ENCODE data around the gene OR2T6. TPM values are rescaled to one million over a fixed set of nuclear protein-coding genes. Genes with fewer than 3 reads are reported as not detected.

The OR2T6 gene
- not detected for total RNA-seq

- Mint-ChIP-seq H3K27ac (no peak within 1 kb of the TSS), H3K36me3 (ENCODE audit: low read depth) (no peaks in the 10 kb centered on the region), H3K4me1 (ENCODE audit: low read depth) (peaks cover 3% of the 10 kb centered on the region), H3K27me3 (no peaks in the 10 kb centered on the region), H3K4me3 (no peak within 1 kb of the TSS), H3K9me3 (no peaks in the 10 kb centered on the region)
- ATAC-seq, result no peak
- intact Hi-C loops (cut with micrococcal nuclease), result no loop called here
- DNase-seq, result no peak
- ChIA-PET POLR2A (no interaction called here), CTCF (no interaction called here)
- no peak for TF ChIP-seq CTCF (IDR thresholded peaks at IDR 0.05)
Measured at GRCh38 chr1:248375446-248375845, at the start of gene OR2T6. Gene OR2T6 (plus strand): TSS chr1:248375746. CDS start chr1:248387609, 11,863 bp downstream.

GRCh38 chr1:248343451-248343850, 32.1 kb upstream of the OR2T6 start:
- ChIA-PET POLR2A (no interaction called here), CTCF (no interaction called here)
- H3K36me3 Mint-ChIP-seq (ENCODE audit: low read depth), result no peaks in the 10 kb centered on the region
- intact Hi-C loops (cut with micrococcal nuclease), result no loop called here
- ATAC-seq, result no peak
- H3K4me3 Mint-ChIP-seq, result no peak overlapping the region
- H3K27ac Mint-ChIP-seq, result no peak overlapping the region
- no peak for TF ChIP-seq CTCF (IDR thresholded peaks at IDR 0.05)
- peaks cover 2% of the 10 kb centered on the region for H3K27me3 Mint-ChIP-seq
- H3K9me3 Mint-ChIP-seq, result no peaks in the 10 kb centered on the region
- DNase-seq, result no peak
- H3K4me1 Mint-ChIP-seq (ENCODE audit: low read depth), result no peaks in the 10 kb centered on the region

GRCh38 chr1:248348475-248348874, 27.1 kb upstream of the OR2T6 start, which contains the start of gene OR14C36:
Gene OR14C36 (plus strand): TSS chr1:248348775. CDS start chr1:248348775, 0 bp downstream.
- H3K9me3 Mint-ChIP-seq, result no peaks in the 10 kb centered on the region
- H3K27ac Mint-ChIP-seq, result no peak within 1 kb of the TSS
- TF ChIP-seq CTCF (IDR thresholded peaks at IDR 0.05), result no peak
- no peak within 1 kb of the TSS for H3K4me3 Mint-ChIP-seq
- H3K36me3 Mint-ChIP-seq (ENCODE audit: low read depth), result no peaks in the 10 kb centered on the region
- H3K27me3 Mint-ChIP-seq, result peaks cover 12% of the 10 kb centered on the region
- no peak for ATAC-seq
- DNase-seq, result no peak
- intact Hi-C loops (cut with micrococcal nuclease), result no loop called here
- H3K4me1 Mint-ChIP-seq (ENCODE audit: low read depth), result no peaks in the 10 kb centered on the region
- ChIA-PET CTCF (no interaction called here), POLR2A (no interaction called here)

- no peaks in the 10 kb centered on the region for H3K9me3 Mint-ChIP-seq
- intact Hi-C loops (cut with micrococcal nuclease), result no loop called here
- no peak for TF ChIP-seq CTCF (IDR thresholded peaks at IDR 0.05)
Measured at GRCh38 chr1:248359415-248359814, 16.1 kb upstream of the OR2T6 start.

GRCh38 chr1:248361121-248361715, 14.3 kb upstream of the OR2T6 start, which contains the start of gene OR2T4:
Gene OR2T4 (plus strand): TSS chr1:248361665. CDS start chr1:248361665, 0 bp downstream.
- H3K4me3 Mint-ChIP-seq, result no peak within 1 kb of the TSS
- no peak for ATAC-seq
- no peak for DNase-seq
- intact Hi-C loops (cut with micrococcal nuclease), result no loop called here
- H3K36me3 Mint-ChIP-seq (ENCODE audit: low read depth), result no peaks in the 10 kb centered on the region
- ChIA-PET CTCF (no interaction called here), POLR2A (no interaction called here)
- no peaks in the 10 kb centered on the region for H3K4me1 Mint-ChIP-seq (ENCODE audit: low read depth)
- no peak within 1 kb of the TSS for H3K27ac Mint-ChIP-seq
- H3K27me3 Mint-ChIP-seq, result no peaks in the 10 kb centered on the region
- no peak for TF ChIP-seq CTCF (IDR thresholded peaks at IDR 0.05)
- H3K9me3 Mint-ChIP-seq, result peaks cover 2% of the 10 kb centered on the region

More at GRCh38 chr1:248359415-248359814, 16.1 kb upstream of the OR2T6 start:
- ChIA-PET POLR2A (no interaction called here), CTCF (no interaction called here)
- Mint-ChIP-seq H3K36me3 (ENCODE audit: low read depth) (no peaks in the 10 kb centered on the region), H3K4me3 (no peak overlapping the region), H3K27ac (no peak overlapping the region), H3K4me1 (ENCODE audit: low read depth) (no peaks in the 10 kb centered on the region), H3K27me3 (no peaks in the 10 kb centered on the region)
- ATAC-seq (no peak), DNase-seq (no peak)

Measured in activated CD8-positive, alpha-beta T cell treated with anti-CD3 and anti-CD28 coated beads for 36 hours (primary cell).